CD4-positive, alpha-beta T cell treated with Interleukin-15 for 1 hour (primary cell): ENCODE data around the gene PCSK6.

Experiments used
- DNase-seq: peaks from one replicate; pipeline ENCODE4 v3.0.0-alpha.2; 2020

Gene PCSK6

GRCh38 chr15:101445562-101446517, 43.7 kb downstream of the PCSK6 start:
- no peak for DNase-seq

GRCh38 chr15:101444807-101445508, 44.5 kb downstream of the PCSK6 start:
- no peak for DNase-seq

- DNase-seq = no peak
Observed at GRCh38 chr15:101444015-101444414, 45.5 kb downstream of the PCSK6 start.

- DNase-seq = no peak
Observed at GRCh38 chr15:101442272-101442671, 47.2 kb downstream of the PCSK6 start.

- DNase-seq = no peak
Observed at GRCh38 chr15:101441696-101442095, 47.8 kb downstream of the PCSK6 start.

GRCh38 chr15:101440846-101441590, 48.5 kb downstream of the PCSK6 start:
- no peak for DNase-seq

GRCh38 chr15:101439920-101440319, 49.6 kb downstream of the PCSK6 start:
- DNase-seq = no peak

- no peak for DNase-seq
Observed at GRCh38 chr15:101439285-101439919, 50.1 kb downstream of the PCSK6 start.

- no peak for DNase-seq
Observed at GRCh38 chr15:101438482-101439284, 50.8 kb downstream of the PCSK6 start.

- no peak for DNase-seq
Observed at GRCh38 chr15:101437618-101438481, 51.7 kb downstream of the PCSK6 start.

- no peak for DNase-seq
Observed at GRCh38 chr15:101437209-101437608, 52.3 kb downstream of the PCSK6 start.

- DNase-seq = no peak
Observed at GRCh38 chr15:101436526-101436925, 53.0 kb downstream of the PCSK6 start.

GRCh38 chr15:101435761-101436160, 53.7 kb downstream of the PCSK6 start:
- no peak for DNase-seq

- no peak for DNase-seq
Observed at GRCh38 chr15:101434032-101434920, 55.2 kb downstream of the PCSK6 start.

- DNase-seq = no peak
Observed at GRCh38 chr15:101433396-101433795, 56.1 kb downstream of the PCSK6 start.

- DNase-seq = no peak
Observed at GRCh38 chr15:101432982-101433381, 56.5 kb downstream of the PCSK6 start.

GRCh38 chr15:101431748-101432147, 57.8 kb downstream of the PCSK6 start:
- no peak for DNase-seq

- DNase-seq = no peak
Observed at GRCh38 chr15:101431301-101431700, 58.2 kb downstream of the PCSK6 start.

- DNase-seq = no peak
Observed at GRCh38 chr15:101429646-101430045, 59.9 kb downstream of the PCSK6 start.

GRCh38 chr15:101429191-101429590, 60.3 kb downstream of the PCSK6 start:
- DNase-seq = no peak
